SU-DHL-6 (cell line): ENCODE measurements around the gene DDX54.

ENCODE experiments used
- H2AFZ ChIP-seq: fragments of 200-600 bp; sonication (generic); 2 replicates; pipeline ENCODE4 v1.6.1; 2014; ENCODE audit warnings: low read depth, mild to moderate bottlenecking, moderate library complexity, mixed read lengths, antibody characterized with exemption, low read length; ENCODE audit not compliant: severe bottlenecking
- H3F3A ChIP-seq: fragments of 200-600 bp; shearing (Covaris generic); 2 replicates; pipeline ENCODE4 v1.6.0; 2016; ENCODE audit warnings: antibody characterized with exemption, mild to moderate bottlenecking; ENCODE audit not compliant: insufficient read depth
- H3K27ac ChIP-seq: fragments of 200-600 bp; sonication (generic); 2 replicates; pipeline ENCODE4 v1.5.1; 2016; ENCODE audit warnings: low read depth, mild to moderate bottlenecking, low read length, moderate library complexity, mixed read lengths
- H3K27me3 ChIP-seq: fragments of 200-600 bp; sonication (generic), shearing (Covaris generic); 2 replicates; pipeline ENCODE4 v1.6.0; 2014; ENCODE audit warnings: mild to moderate bottlenecking, low read length
- H3K36me3 ChIP-seq: fragments of 200-600 bp; sonication (generic); 2 replicates; pipeline ENCODE4 v1.6.1; 2014; ENCODE audit warnings: mild to moderate bottlenecking, low read length, mixed read lengths
- H3K4me2 ChIP-seq: fragments of 300-600, 200-600 bp; shearing (Covaris generic), sonication (generic); 2 replicates; pipeline ENCODE4 v1.6.0; 2014; ENCODE audit warnings: low read length, low read depth, mild to moderate bottlenecking; ENCODE audit not compliant: poor library complexity, severe bottlenecking
- H3K4me3 ChIP-seq: fragments of 200-600 bp; sonication (generic); 2 replicates; pipeline ENCODE4 v1.5.1; 2014; ENCODE audit warnings: antibody characterized with exemption, low read length, mild to moderate bottlenecking, mixed read lengths; ENCODE audit not compliant: insufficient read depth, poor library complexity, severe bottlenecking
- H3K79me2 ChIP-seq: fragments of 200-600 bp; sonication (generic); 2 replicates; pipeline ENCODE4 v1.6.1; 2014; ENCODE audit warnings: mild to moderate bottlenecking, low read length, moderate library complexity; ENCODE audit not compliant: insufficient read depth
- H3K9ac ChIP-seq: fragments of 200-600 bp; sonication (generic); 2 replicates; pipeline ENCODE4 v1.7.0; 2014; ENCODE audit warnings: mild to moderate bottlenecking, low read length
- H3K9me2 ChIP-seq: fragments of 200-600 bp; sonication (generic); replicated peaks from 2 replicates; pipeline ENCODE4 v1.6.1; 2014; ENCODE audit warnings: low read length; ENCODE audit not compliant: insufficient read depth
- H3K9me3 ChIP-seq: fragments of 200-600 bp; sonication (generic); 2 replicates; pipeline ENCODE4 v1.6.1; 2014; ENCODE audit warnings: low read length, mixed read lengths; ENCODE audit not compliant: insufficient read depth
- H4K20me1 ChIP-seq: fragments of 200-600 bp; sonication (generic); 2 replicates; pipeline ENCODE4 v1.6.1; 2014; ENCODE audit warnings: low read depth, mild to moderate bottlenecking, antibody characterized with exemption, low read length, moderate library complexity, mixed read lengths
- EZH2phosphoT487 ChIP-seq: fragments of 200-600 bp; sonication (generic), shearing (Covaris generic); conservative IDR thresholded peaks from 2 replicates; pipeline ENCODE4 v1.6.1; 2018; ENCODE audit warnings: mild to moderate bottlenecking, antibody characterized with exemption, low read length, moderate library complexity, mixed read lengths
- TF ChIP-seq, protein P1 (sequence below): fragments of 200-600 bp; sonication (generic); IDR thresholded peaks from one replicate; pipeline ENCODE4 v1.5.1; 2017; ENCODE audit warnings: antibody characterized with exemption, mild to moderate bottlenecking, low read length, moderate library complexity; ENCODE audit not compliant: insufficient read depth, poor library complexity, severe bottlenecking

The DDX54 gene

DNA sequence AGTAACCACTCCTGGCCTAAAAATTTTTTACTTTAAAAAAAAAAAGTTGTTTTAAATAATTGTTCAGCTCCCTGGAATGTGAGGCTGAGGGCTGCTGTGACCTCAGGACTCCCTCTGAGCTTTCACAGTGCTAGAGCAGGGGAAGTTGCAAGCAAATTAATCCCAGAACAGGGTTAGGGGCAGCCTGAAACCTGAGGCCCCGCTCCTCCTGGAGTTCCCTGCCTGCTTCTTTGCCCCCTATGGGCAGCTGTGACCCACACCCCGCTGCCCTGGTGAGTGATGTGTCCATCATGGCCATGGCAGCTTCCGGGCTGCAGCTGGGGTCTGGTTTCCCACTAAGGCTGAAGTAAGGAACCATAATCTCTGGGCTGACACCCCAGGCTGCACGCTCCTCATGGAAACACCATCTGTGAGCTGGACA is 9.7 kb upstream of the DDX54 start:
- no peaks in the 10 kb centered on the region for H3K36me3 ChIP-seq
- H2AFZ ChIP-seq, result no peak overlapping the region
- H3F3A ChIP-seq, result peaks cover 8% of the 10 kb centered on the region; the same call in 1 of the 2 replicates
- TF ChIP-seq EZH2phosphoT487, result no peak
- TF ChIP-seq, protein P1, sequence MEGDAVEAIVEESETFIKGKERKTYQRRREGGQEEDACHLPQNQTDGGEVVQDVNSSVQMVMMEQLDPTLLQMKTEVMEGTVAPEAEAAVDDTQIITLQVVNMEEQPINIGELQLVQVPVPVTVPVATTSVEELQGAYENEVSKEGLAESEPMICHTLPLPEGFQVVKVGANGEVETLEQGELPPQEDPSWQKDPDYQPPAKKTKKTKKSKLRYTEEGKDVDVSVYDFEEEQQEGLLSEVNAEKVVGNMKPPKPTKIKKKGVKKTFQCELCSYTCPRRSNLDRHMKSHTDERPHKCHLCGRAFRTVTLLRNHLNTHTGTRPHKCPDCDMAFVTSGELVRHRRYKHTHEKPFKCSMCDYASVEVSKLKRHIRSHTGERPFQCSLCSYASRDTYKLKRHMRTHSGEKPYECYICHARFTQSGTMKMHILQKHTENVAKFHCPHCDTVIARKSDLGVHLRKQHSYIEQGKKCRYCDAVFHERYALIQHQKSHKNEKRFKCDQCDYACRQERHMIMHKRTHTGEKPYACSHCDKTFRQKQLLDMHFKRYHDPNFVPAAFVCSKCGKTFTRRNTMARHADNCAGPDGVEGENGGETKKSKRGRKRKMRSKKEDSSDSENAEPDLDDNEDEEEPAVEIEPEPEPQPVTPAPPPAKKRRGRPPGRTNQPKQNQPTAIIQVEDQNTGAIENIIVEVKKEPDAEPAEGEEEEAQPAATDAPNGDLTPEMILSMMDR, result no peak
- no peak overlapping the region for H3K27ac ChIP-seq
- no peaks in the 10 kb centered on the region for H4K20me1 ChIP-seq
- H3K9me2 ChIP-seq, result no peaks in the 10 kb centered on the region
- H3K9me3 ChIP-seq, result no peaks in the 10 kb centered on the region
- no peak overlapping the region for H3K4me2 ChIP-seq
- peaks cover 6% of the 10 kb centered on the region; the same call in 1 of the 2 replicates for H3K79me2 ChIP-seq
- no peak overlapping the region for H3K9ac ChIP-seq
- H3K4me3 ChIP-seq, result no peak overlapping the region
- H3K27me3 ChIP-seq, result no peaks in the 10 kb centered on the region

DNA sequence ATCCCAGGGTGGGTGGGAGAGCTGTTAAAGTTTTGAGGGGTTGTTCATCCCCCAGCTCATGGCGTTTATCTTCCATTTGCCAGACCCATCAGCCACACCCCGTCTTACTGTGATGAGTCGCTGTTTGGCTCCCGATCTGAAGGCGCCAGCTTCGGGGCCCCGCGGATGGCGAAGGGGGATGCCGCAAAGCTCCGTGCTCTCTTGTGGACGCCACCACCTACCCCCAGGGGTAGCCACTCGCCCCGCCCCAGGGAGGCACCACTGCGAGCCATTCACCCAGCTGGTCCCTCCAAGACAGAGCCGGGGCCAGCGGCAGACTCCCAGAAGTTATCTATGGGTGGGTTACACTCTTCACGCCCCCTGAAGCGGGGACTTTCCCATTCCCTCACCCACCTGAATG is 5.9 kb upstream of the DDX54 start:
- no peak overlapping the region for H3K9ac ChIP-seq
- H3K4me2 ChIP-seq, result no peak overlapping the region
- H3K27ac ChIP-seq, result no peak overlapping the region
- H3F3A ChIP-seq, result peaks cover 8% of the 10 kb centered on the region; the same call in 1 of the 2 replicates
- no peak for TF ChIP-seq EZH2phosphoT487
- TF ChIP-seq, protein P1, result no peak
- 0 out of 2 replicates have a peak, but pooled peaks cover 5% of the 10 kb centered on the region for H3K36me3 ChIP-seq
- no peaks in the 10 kb centered on the region for H4K20me1 ChIP-seq
- no peak overlapping the region for H2AFZ ChIP-seq
- peaks cover 33% of the 10 kb centered on the region for H3K79me2 ChIP-seq
- no peak overlapping the region for H3K4me3 ChIP-seq
- no peaks in the 10 kb centered on the region for H3K9me2 ChIP-seq
- no peaks in the 10 kb centered on the region for H3K9me3 ChIP-seq
- no peaks in the 10 kb centered on the region for H3K27me3 ChIP-seq

DNA sequence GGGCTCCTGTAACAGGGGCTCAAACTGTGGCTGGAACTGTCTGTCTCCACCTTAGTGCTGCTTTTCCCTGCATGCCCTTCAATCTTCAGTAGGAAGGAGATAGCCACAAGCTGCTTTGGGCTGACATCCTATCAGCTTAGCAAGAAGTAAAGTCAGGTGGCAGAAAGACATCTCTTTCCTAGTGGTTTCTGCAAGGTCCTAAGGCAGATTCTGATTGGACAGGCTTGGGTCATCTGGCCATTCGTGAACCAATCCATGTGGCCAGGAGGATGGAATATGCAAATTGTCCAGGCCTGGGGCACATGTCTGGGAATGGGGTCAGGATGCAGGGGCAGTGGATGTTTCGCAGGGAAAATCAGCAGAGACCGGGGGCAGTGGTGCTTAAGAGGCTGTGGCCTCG is 5.5 kb upstream of the DDX54 start:
- Histone ChIP-seq H3K79me2 (peaks cover 37% of the 10 kb centered on the region), H3K36me3 (0 out of 2 replicates have a peak, but pooled peaks cover 5% of the 10 kb centered on the region), H3K9me3 (no peaks in the 10 kb centered on the region), H3K27me3 (no peaks in the 10 kb centered on the region), H3K4me2 (no peak overlapping the region), H4K20me1 (no peaks in the 10 kb centered on the region), H3K27ac (no peak overlapping the region; the same call in 1 of the 2 replicates), H3K9me2 (no peaks in the 10 kb centered on the region), H3F3A (peaks cover 11% of the 10 kb centered on the region; the same call in 1 of the 2 replicates), H2AFZ (no peak overlapping the region), H3K9ac (no peak overlapping the region), H3K4me3 (no peak overlapping the region)
- no peak for TF ChIP-seq EZH2phosphoT487
- TF ChIP-seq, protein P1, result no peak
